ENCODE data around the gene OR5B2. TPM values are rescaled to one million over a fixed set of nuclear protein-coding genes. Genes with fewer than 3 reads are reported as not detected.

OR5B2 gene
- total RNA-seq: not detected
- polyA plus RNA-seq: not detected
- long read RNA-seq, donor 1: 0 reads
- long read RNA-seq, donor 2: 0 reads
- long read RNA-seq, donor 3: 0 reads
- long read RNA-seq, donor 4: 0 reads

GRCh38 chr11:58428021-58428420 is at the start of gene OR5B2:
Gene OR5B2, minus strand, starts transcription at chr11:58428121. Its CDS starts 4,860 bp downstream, at chr11:58423261.
- ATAC-seq (no peak), DNase-seq (no peak)
- no peaks in the 10 kb centered on the region for H3K27me3 ChIP-seq (ENCODE audit: control insufficient read depth, insufficient read depth)
- H3K4me1 ChIP-seq (ENCODE audit: control insufficient read depth, insufficient read depth, low read length): no peaks in the 10 kb centered on the region
- H3K4me3 ChIP-seq (ENCODE audit: low read length): no peak within 1 kb of the TSS
- H3K27ac ChIP-seq (ENCODE audit: low read length): no peak within 1 kb of the TSS
- no peaks in the 10 kb centered on the region for H3K9me3 ChIP-seq (ENCODE audit: control insufficient read depth, low read length)
- 70% methylated on average over 3 of the region's 3 CpGs for WGBS
- intact Hi-C loops (cut with DNase I): no loop called here

GRCh38 chr11:58471892-58472291 is 44.0 kb upstream of the OR5B2 start:
- H3K9me3 ChIP-seq (ENCODE audit: control insufficient read depth, low read length): no peaks in the 10 kb centered on the region
- no peak overlapping the region for H3K27ac ChIP-seq (ENCODE audit: low read length)
- no peak overlapping the region for H3K4me3 ChIP-seq (ENCODE audit: low read length)
- ATAC-seq: no peak
- intact Hi-C loops (cut with DNase I): no loop called here
- no peaks in the 10 kb centered on the region for H3K4me1 ChIP-seq (ENCODE audit: control insufficient read depth, insufficient read depth, low read length)
- DNase-seq: no peak
- H3K27me3 ChIP-seq (ENCODE audit: control insufficient read depth, insufficient read depth): no peaks in the 10 kb centered on the region

GRCh38 chr11:58466293-58466692 is 38.4 kb upstream of the OR5B2 start:
- H3K27me3 ChIP-seq (ENCODE audit: control insufficient read depth, insufficient read depth): no peaks in the 10 kb centered on the region
- no peaks in the 10 kb centered on the region for H3K4me1 ChIP-seq (ENCODE audit: control insufficient read depth, insufficient read depth, low read length)
- no peak overlapping the region for H3K27ac ChIP-seq (ENCODE audit: low read length)
- DNase-seq (no peak), ATAC-seq (no peak)
- intact Hi-C loops (cut with DNase I): no loop called here
- WGBS: 75% methylated on average over 1 of the region's 1 CpG
- H3K4me3 ChIP-seq (ENCODE audit: low read length): no peak overlapping the region
- no peaks in the 10 kb centered on the region for H3K9me3 ChIP-seq (ENCODE audit: control insufficient read depth, low read length)

- intact Hi-C loops (cut with DNase I): no loop called here
These were observed 37.8 kb upstream of the OR5B2 start for GRCh38 chr11:58465690-58466089.

GRCh38 chr11:58451585-58451984 is 23.7 kb upstream of the OR5B2 start:
- 50% methylated on average over 3 of the region's 3 CpGs for WGBS
- no peak overlapping the region for H3K27ac ChIP-seq (ENCODE audit: low read length)
- H3K9me3 ChIP-seq (ENCODE audit: control insufficient read depth, low read length): no peaks in the 10 kb centered on the region
- ATAC-seq: no peak
- no peaks in the 10 kb centered on the region for H3K27me3 ChIP-seq (ENCODE audit: control insufficient read depth, insufficient read depth)
- no peaks in the 10 kb centered on the region for H3K4me1 ChIP-seq (ENCODE audit: control insufficient read depth, insufficient read depth, low read length)
- no peak overlapping the region for H3K4me3 ChIP-seq (ENCODE audit: low read length)
- intact Hi-C loops (cut with DNase I): no loop called here
- DNase-seq: no peak

More at GRCh38 chr11:58465690-58466089, 37.8 kb upstream of the OR5B2 start:
- Histone ChIP-seq H3K4me3 (ENCODE audit: low read length) (no peak overlapping the region), H3K27me3 (ENCODE audit: control insufficient read depth, insufficient read depth) (no peaks in the 10 kb centered on the region), H3K9me3 (ENCODE audit: control insufficient read depth, low read length) (no peaks in the 10 kb centered on the region), H3K4me1 (ENCODE audit: control insufficient read depth, insufficient read depth, low read length) (no peaks in the 10 kb centered on the region), H3K27ac (ENCODE audit: low read length) (no peak overlapping the region)
- DNase-seq: no peak
- ATAC-seq: no peak
- WGBS: 62% methylated on average over 3 of the region's 3 CpGs

- H3K27me3 ChIP-seq (ENCODE audit: control insufficient read depth, insufficient read depth): no peaks in the 10 kb centered on the region
- H3K9me3 ChIP-seq (ENCODE audit: control insufficient read depth, low read length): peaks cover 1% of the 10 kb centered on the region
- intact Hi-C loops (cut with DNase I): no loop called here
- no peaks in the 10 kb centered on the region for H3K4me1 ChIP-seq (ENCODE audit: control insufficient read depth, insufficient read depth, low read length)
- no peak overlapping the region for H3K27ac ChIP-seq (ENCODE audit: low read length)
- DNase-seq: no peak
- ATAC-seq: no peak
- 77% methylated on average over 6 of the region's 6 CpGs for WGBS
- H3K4me3 ChIP-seq (ENCODE audit: low read length): no peak overlapping the region
These were observed 18.4 kb upstream of the OR5B2 start for GRCh38 chr11:58446294-58446693.

GRCh38 chr11:58444300-58444699 is 16.4 kb upstream of the OR5B2 start:
- no peak for ATAC-seq
- Histone ChIP-seq H3K9me3 (ENCODE audit: control insufficient read depth, low read length) (peaks cover 1% of the 10 kb centered on the region), H3K27ac (ENCODE audit: low read length) (no peak overlapping the region), H3K4me3 (ENCODE audit: low read length) (no peak overlapping the region), H3K27me3 (ENCODE audit: control insufficient read depth, insufficient read depth) (no peaks in the 10 kb centered on the region), H3K4me1 (ENCODE audit: control insufficient read depth, insufficient read depth, low read length) (no peaks in the 10 kb centered on the region)
- DNase-seq: no peak
- WGBS: 90% methylated on average over 2 of the region's 2 CpGs
- intact Hi-C loops (cut with DNase I): no loop called here

GRCh38 chr11:58442136-58442535 is 14.2 kb upstream of the OR5B2 start, which contains the start of gene OR5B12:
Gene OR5B12, minus strand, starts transcription at chr11:58442236. Its CDS starts 2,085 bp downstream, at chr11:58440151.
- H3K4me3 ChIP-seq (ENCODE audit: low read length): no peak within 1 kb of the TSS
- 85% methylated on average over 1 of the region's 1 CpG for WGBS
- H3K9me3 ChIP-seq (ENCODE audit: control insufficient read depth, low read length): peaks cover 1% of the 10 kb centered on the region
- intact Hi-C loops (cut with DNase I): no loop called here
- no peaks in the 10 kb centered on the region for H3K27me3 ChIP-seq (ENCODE audit: control insufficient read depth, insufficient read depth)
- DNase-seq (no peak), ATAC-seq (no peak)
- no peak within 1 kb of the TSS for H3K27ac ChIP-seq (ENCODE audit: low read length)
- no peaks in the 10 kb centered on the region for H3K4me1 ChIP-seq (ENCODE audit: control insufficient read depth, insufficient read depth, low read length)

- H3K9me3 ChIP-seq (ENCODE audit: control insufficient read depth, low read length): no peaks in the 10 kb centered on the region
- intact Hi-C loops (cut with DNase I): no loop called here
- ATAC-seq (no peak), DNase-seq (no peak)
- WGBS: 26% methylated on average over 4 of the region's 4 CpGs
- no peaks in the 10 kb centered on the region for H3K27me3 ChIP-seq (ENCODE audit: control insufficient read depth, insufficient read depth)
- no peak overlapping the region for H3K27ac ChIP-seq (ENCODE audit: low read length)
- no peaks in the 10 kb centered on the region for H3K4me1 ChIP-seq (ENCODE audit: control insufficient read depth, insufficient read depth, low read length)
- no peak overlapping the region for H3K4me3 ChIP-seq (ENCODE audit: low read length)
These were observed 10.6 kb upstream of the OR5B2 start for GRCh38 chr11:58438486-58438885.

- H3K4me3 ChIP-seq (ENCODE audit: low read length): no peak overlapping the region
- no peaks in the 10 kb centered on the region for H3K9me3 ChIP-seq (ENCODE audit: control insufficient read depth, low read length)
- no peak overlapping the region for H3K27ac ChIP-seq (ENCODE audit: low read length)
- H3K27me3 ChIP-seq (ENCODE audit: control insufficient read depth, insufficient read depth): no peaks in the 10 kb centered on the region
- DNase-seq (no peak), ATAC-seq (no peak)
- intact Hi-C loops (cut with DNase I): no loop called here
- H3K4me1 ChIP-seq (ENCODE audit: control insufficient read depth, insufficient read depth, low read length): no peaks in the 10 kb centered on the region
- 68% methylated on average over 3 of the region's 3 CpGs for WGBS
These were observed 6.3 kb upstream of the OR5B2 start for GRCh38 chr11:58434217-58434616.

- H3K9me3 ChIP-seq (ENCODE audit: control insufficient read depth, low read length): no peaks in the 10 kb centered on the region
- H3K27ac ChIP-seq (ENCODE audit: low read length): no peak overlapping the region
- no peak for ATAC-seq
- no peaks in the 10 kb centered on the region for H3K27me3 ChIP-seq (ENCODE audit: control insufficient read depth, insufficient read depth)
- no peak overlapping the region for H3K4me3 ChIP-seq (ENCODE audit: low read length)
- no peaks in the 10 kb centered on the region for H3K4me1 ChIP-seq (ENCODE audit: control insufficient read depth, insufficient read depth, low read length)
- DNase-seq: no peak
- intact Hi-C loops (cut with DNase I): no loop called here
- WGBS: 38% methylated on average over 3 of the region's 3 CpGs
These were observed 5.8 kb upstream of the OR5B2 start for GRCh38 chr11:58433638-58434203.

- H3K27ac ChIP-seq (ENCODE audit: low read length): no peak overlapping the region
- no peak for ATAC-seq
- no peaks in the 10 kb centered on the region for H3K27me3 ChIP-seq (ENCODE audit: control insufficient read depth, insufficient read depth)
- no peaks in the 10 kb centered on the region for H3K9me3 ChIP-seq (ENCODE audit: control insufficient read depth, low read length)
- intact Hi-C loops (cut with DNase I): no loop called here
- DNase-seq: no peak
- 24% methylated on average over 1 of the region's 1 CpG for WGBS
- no peaks in the 10 kb centered on the region for H3K4me1 ChIP-seq (ENCODE audit: control insufficient read depth, insufficient read depth, low read length)
- H3K4me3 ChIP-seq (ENCODE audit: low read length): no peak overlapping the region
These were observed 1.4 kb upstream of the OR5B2 start for GRCh38 chr11:58429273-58429672.

Data from right cardiac atrium (tissue), 5 donors.